DOHH2 (cell line): ENCODE measurements around the gene ANP32A.

Source experiments
- CTCF ChIP-seq: fragments of 200-600 bp; sonication (generic); IDR thresholded peaks from one replicate; pipeline ENCODE4 v1.5.1; 2014; ENCODE audit warnings: antibody characterized with exemption, mild to moderate bottlenecking, low read depth, low read length; ENCODE audit not compliant: poor library complexity, severe bottlenecking
- EZH2phosphoT487 ChIP-seq: fragments of 200-600 bp; sonication (generic); IDR thresholded peaks from 2 replicates; pipeline ENCODE4 v1.6.1; 2017; ENCODE audit warnings: borderline replicate concordance, mild to moderate bottlenecking, antibody characterized with exemption, low read length, moderate library complexity, mixed read lengths

GRCh38 chr15:68812069-68812468 lies 8.6 kb downstream of the ANP32A start:
- TF ChIP-seq CTCF (no peak), EZH2phosphoT487 (no peak)
